ENCODE data around the gene HIPK3. TPM values are rescaled to one million over a fixed set of nuclear protein-coding genes. Genes with fewer than 3 reads are reported as not detected.
A peak's percentile ranks its signal among the peaks of the same experiment; 100 is the strongest.
"Not testable (repeated sequence)": the region's sequence is repeated elsewhere in the genome, so short reads cannot be mapped to it uniquely, and the experiment has no call there.

Gene HIPK3
- total RNA-seq, 4 donors from 2014 or later = 244 to 362 (median 344) TPM

DNA sequence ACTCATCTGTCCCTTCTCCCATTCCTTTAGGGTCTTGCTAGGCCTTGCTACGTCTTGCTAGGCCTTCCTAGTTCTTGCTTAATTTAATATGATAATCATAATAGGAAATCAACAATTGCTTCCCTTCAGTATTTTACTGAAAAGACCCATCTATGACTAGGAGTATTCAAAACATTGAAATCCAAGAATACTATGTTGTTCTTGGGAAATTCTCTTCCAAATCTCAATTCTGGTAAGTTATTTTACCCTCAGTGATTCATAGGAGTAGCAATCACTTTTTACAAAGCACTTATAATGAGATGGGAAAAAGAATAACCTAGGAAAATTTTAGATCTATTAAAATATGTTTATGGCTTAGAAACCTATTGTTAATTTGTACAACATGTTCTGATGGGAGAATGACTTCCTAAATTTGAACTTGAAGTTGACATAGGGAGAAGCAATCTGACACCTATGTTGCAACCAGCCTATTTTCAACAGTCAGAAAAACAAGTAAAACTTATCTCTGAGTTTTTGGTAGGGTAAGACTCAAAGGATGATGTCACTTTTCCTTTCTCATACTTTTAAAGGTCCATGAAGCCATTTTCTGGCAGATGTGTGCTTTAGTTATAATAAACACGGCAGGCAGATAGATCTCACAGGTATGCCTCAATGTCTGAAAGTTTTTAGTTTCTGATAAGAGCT, 29.5 kb upstream of the HIPK3 start:
- H3K27me3 ChIP-seq = no peaks in the 10 kb centered on the region
- TF ChIP-seq, protein P1, sequence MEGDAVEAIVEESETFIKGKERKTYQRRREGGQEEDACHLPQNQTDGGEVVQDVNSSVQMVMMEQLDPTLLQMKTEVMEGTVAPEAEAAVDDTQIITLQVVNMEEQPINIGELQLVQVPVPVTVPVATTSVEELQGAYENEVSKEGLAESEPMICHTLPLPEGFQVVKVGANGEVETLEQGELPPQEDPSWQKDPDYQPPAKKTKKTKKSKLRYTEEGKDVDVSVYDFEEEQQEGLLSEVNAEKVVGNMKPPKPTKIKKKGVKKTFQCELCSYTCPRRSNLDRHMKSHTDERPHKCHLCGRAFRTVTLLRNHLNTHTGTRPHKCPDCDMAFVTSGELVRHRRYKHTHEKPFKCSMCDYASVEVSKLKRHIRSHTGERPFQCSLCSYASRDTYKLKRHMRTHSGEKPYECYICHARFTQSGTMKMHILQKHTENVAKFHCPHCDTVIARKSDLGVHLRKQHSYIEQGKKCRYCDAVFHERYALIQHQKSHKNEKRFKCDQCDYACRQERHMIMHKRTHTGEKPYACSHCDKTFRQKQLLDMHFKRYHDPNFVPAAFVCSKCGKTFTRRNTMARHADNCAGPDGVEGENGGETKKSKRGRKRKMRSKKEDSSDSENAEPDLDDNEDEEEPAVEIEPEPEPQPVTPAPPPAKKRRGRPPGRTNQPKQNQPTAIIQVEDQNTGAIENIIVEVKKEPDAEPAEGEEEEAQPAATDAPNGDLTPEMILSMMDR (IDR thresholded peaks at IDR 0.05) = no peak
- TF ChIP-seq EP300 (IDR thresholded peaks at IDR 0.05) = no peak
- TF ChIP-seq POLR2A (IDR thresholded peaks at IDR 0.05; ENCODE audit: low read depth) = no peak
- TF ChIP-seq POLR2AphosphoS5 (IDR thresholded peaks at IDR 0.05) = no peak
- WGBS = 85% methylated on average over 2 of the region's 2 CpGs
- intact Hi-C loops (cut with DNase I) = loop anchor here (10.0 kb wide), 1 partner anchor 53 kb away; no protein-coding TSS in a partner anchor
- no peak overlapping the region for H3K4me3 ChIP-seq
- no peaks in the 10 kb centered on the region for H3K9me3 ChIP-seq
- peaks cover 0 to 13% (median 3%) of the 10 kb centered on the region in 4 donors for H3K4me1 ChIP-seq
- DNase-seq (ENCODE audit: extremely low spot score) = no peak
- peak overlapping the region; percentile 30 to 65 (median 50) for H3K27ac ChIP-seq (replicated peaks in 1 of 4)
- no peaks in the 10 kb centered on the region for H3K36me3 ChIP-seq

DNA sequence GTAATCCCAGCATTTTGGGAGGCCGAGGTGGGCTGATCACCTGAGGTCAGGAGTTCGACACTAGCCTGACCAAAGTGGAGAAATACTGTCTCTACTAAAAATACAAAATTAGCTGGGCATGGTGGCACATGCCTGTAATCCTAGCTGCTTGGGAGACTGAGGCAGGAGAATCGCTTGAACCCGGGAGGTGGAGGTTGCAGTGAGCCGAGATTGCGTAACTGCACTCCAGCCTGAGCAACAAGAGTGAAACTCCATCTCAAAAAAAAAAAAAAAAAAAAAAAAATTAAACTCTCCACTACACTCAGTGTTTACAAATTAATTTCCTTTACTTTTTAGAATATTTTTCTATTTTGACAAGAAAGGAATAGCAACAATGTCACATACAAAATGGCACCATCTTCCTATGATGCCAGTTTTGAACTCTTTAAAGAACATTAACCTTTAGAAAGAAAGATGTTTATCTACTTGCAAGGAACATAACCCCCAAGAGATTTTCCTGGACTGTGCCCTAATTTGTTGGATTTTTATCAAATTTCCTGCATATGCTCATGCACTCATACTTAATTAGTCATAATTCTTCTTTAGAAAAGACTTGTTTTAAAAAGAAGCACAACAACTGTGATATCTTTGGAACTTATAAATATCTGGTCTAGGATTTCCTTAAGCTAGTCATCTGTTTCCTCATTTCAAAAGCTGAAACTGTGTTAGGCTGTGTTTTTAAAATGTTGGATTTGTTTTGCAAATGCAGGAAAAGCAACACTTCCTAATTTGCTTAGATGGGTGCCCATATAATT, 22.6 kb upstream of the HIPK3 start:
- WGBS = 88% methylated on average over 6 of the region's 6 CpGs
- Histone ChIP-seq H3K4me3 (no peak overlapping the region), H3K36me3 (no peaks in the 10 kb centered on the region), H3K27me3 (no peaks in the 10 kb centered on the region), H3K4me1 (peaks cover 0 to 18% (median 10%) of the 10 kb centered on the region in 4 donors), H3K27ac (replicated peaks in 1 of 4) (peak overlapping the region in 2 of 4 donors; percentile 5 to 33), H3K9me3 (no peaks in the 10 kb centered on the region)
- intact Hi-C loops (cut with DNase I) = no loop called here
- DNase-seq (ENCODE audit: extremely low spot score) = no peak
- TF ChIP-seq EP300 (IDR thresholded peaks at IDR 0.05) (no peak), POLR2AphosphoS5 (IDR thresholded peaks at IDR 0.05) (no peak)
- TF ChIP-seq, protein P1 (IDR thresholded peaks at IDR 0.05) = no peak

DNA sequence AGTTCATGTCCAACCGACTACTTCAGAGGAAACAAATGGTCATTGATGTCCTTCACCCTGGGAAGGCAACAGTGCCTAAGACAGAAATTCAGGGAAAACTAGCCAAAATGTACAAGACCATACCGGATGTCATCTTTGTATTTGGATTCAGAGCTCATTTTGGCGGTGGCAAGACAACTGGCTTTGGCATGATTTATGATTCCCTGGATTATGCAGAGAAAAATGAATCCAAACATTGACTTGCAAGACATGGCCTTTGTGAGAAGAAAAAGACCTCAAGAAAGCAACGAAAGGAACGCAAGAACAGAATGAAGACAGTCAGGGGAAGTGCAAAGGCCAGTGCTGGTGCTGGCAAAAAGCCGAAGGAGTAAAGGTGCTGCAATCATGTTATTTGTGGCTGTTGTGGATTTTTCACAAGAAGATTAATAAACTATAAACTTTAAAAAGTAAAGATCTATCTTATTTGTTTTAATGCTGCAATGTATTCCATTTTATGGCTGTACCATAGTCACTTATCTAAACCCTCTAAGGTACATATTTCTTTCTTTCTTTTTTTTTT, 20.1 kb upstream of the HIPK3 start:
- H3K36me3 ChIP-seq = no peaks in the 10 kb centered on the region
- no peaks in the 10 kb centered on the region for H3K27me3 ChIP-seq
- intact Hi-C loops (cut with DNase I) = no loop called here
- no peak overlapping the region for H3K4me3 ChIP-seq
- no peak overlapping the region for H3K27ac ChIP-seq (replicated peaks in 1 of 4)
- no peak for DNase-seq (ENCODE audit: extremely low spot score)
- 75% methylated on average over 6 of the region's 6 CpGs for WGBS
- TF ChIP-seq POLR2A (IDR thresholded peaks at IDR 0.05; ENCODE audit: low read depth) (no peak), POLR2AphosphoS5 (IDR thresholded peaks at IDR 0.05) (no peak), EP300 (IDR thresholded peaks at IDR 0.05) (no peak)
- TF ChIP-seq, protein P1 (IDR thresholded peaks at IDR 0.05) = no peak
- peaks cover 0 to 18% (median 10%) of the 10 kb centered on the region in 4 donors for H3K4me1 ChIP-seq
- no peaks in the 10 kb centered on the region for H3K9me3 ChIP-seq

DNA sequence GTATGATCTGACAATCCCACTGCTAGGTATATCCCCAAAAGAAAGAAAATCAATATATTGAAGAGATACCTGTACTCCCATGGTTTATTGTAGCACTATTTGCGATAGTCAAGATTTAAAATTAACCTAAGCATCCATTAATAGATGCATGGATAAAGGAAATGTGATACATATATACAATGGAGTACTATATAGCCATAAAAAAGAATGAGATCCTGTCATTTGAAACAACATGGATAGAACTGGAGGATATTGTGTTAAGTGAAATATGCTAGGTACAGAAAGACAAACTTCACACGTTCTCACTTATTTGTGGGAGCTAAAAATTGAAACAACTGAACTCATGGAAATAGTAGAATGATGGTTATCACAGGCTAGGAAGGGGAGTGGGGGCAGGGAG, 14.6 kb upstream of the HIPK3 start:
- Histone ChIP-seq H3K4me3 (no peak overlapping the region), H3K4me1 (no peaks in the 10 kb centered on the region), H3K36me3 (no peaks in the 10 kb centered on the region), H3K9me3 (no peaks in the 10 kb centered on the region), H3K27me3 (no peaks in the 10 kb centered on the region), H3K27ac (replicated peaks in 1 of 4) (no peak overlapping the region)
- 91% methylated on average over 2 of the region's 2 CpGs for WGBS
- DNase-seq (ENCODE audit: extremely low spot score) = no peak
- intact Hi-C loops (cut with DNase I) = no loop called here
- TF ChIP-seq POLR2A (IDR thresholded peaks at IDR 0.05; ENCODE audit: low read depth) (no peak), EP300 (IDR thresholded peaks at IDR 0.05) (no peak), POLR2AphosphoS5 (IDR thresholded peaks at IDR 0.05) (no peak)
- TF ChIP-seq, protein P1 (IDR thresholded peaks at IDR 0.05) = no peak

DNA sequence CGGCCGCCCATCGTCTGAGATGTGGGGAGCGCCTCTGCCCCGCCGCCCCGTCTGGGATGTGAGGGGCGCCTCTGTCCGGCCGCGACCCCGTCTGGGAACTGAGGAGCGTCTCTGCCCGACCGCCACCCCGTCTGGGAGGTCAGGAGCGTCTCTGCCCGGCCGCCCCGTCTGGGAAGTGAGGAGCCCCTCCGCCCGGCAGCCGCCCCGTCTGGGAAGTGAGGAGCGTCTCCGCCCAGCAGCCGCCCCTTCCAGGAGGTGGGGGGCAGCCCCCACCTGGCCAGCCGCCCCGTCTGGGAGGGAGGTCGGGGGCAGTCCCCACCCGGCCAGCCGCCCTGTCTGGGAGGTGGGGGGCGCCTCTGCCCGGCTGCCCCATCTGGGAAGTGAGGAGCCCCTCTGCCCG, 13.5 kb upstream of the HIPK3 start:
- H3K4me1 ChIP-seq; DNase-seq (ENCODE audit: extremely low spot score); H3K9me3 ChIP-seq; H3K36me3 ChIP-seq; intact Hi-C loops (cut with DNase I); H3K27me3 ChIP-seq; H3K4me3 ChIP-seq; H3K27ac ChIP-seq (replicated peaks in 1 of 4): not testable (repeated sequence)
- 94% methylated on average over 6 of the region's 35 CpGs for WGBS

Measured in esophagus muscularis mucosa (tissue), 4 donors.